ENCODE measurements around the gene CDH4.
"Not testable (repeated sequence)": the region's sequence is repeated elsewhere in the genome, so short reads cannot be mapped to it uniquely, and the experiment has no call there.

The CDH4 gene

DNA sequence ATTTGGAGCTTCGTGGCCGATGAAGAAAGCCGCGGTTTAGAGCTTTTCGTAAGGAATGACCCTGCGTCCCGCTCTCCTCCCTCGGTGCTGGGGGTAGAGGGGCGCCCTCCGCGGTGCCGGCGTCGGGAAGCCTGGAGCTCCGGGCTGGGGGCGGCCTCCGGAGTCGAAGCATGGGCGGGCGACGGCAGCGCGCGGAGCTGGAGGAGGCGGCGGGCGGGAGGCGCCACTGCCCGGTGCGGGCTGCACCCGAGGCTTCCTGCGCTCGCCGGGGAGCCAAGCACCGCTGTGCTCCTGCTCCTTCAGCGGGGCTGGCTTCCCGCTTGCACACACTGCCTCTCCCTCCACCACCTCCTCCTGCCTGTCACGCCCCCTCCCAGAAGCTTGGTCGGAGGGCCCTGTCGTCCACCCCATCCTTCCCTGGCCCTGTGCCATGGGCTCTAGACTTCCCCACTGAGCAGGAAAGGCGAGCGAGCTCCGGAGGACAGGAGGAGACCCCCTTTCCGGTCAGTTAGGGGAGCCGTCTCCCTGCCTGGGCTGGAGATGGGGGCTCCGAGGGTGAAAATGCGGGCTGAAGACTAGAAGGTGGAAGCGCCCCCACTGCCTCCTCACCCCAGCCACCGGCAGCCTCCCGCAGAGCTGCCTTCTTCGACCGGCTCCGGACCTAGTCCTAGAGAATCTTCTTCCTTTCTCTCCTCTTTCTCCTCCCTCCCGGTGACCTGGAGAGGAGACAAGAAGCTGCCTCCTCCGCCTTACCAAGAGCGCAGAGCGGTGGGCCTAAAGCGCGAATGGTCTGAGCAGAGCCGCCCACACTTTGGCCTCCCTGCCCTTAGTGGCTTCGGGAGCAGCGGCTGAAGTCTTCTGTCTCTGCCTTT is 1.8 kb downstream of the CDH4 start:
- no peak for DNase-seq (ENCODE audit: low spot score)

- no peak for DNase-seq (ENCODE audit: low spot score)
Observed at GRCh38 chr20:61254881-61255626, 3.0 kb downstream of the CDH4 start.

DNA sequence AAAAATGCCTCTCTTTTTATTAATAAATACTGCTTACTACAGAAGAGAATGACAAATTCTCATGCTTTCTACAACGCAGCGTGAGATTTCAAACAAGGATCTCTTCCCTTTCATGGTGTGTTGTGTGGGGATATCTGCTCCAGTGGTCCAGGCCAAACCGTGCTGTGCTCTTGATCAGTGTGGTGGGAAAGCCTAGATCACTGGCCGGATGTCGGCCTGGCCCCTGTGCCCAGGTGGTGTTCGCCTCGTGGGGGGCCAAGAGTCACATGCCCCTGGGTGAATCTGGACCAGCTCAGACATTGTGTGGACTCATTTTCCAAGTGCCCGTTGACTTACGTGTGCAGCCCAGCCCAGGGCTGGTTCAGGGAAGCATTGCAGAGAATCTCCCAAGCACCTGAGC is 4.3 kb downstream of the CDH4 start:
- DNase-seq (ENCODE audit: low spot score) = no peak

DNA sequence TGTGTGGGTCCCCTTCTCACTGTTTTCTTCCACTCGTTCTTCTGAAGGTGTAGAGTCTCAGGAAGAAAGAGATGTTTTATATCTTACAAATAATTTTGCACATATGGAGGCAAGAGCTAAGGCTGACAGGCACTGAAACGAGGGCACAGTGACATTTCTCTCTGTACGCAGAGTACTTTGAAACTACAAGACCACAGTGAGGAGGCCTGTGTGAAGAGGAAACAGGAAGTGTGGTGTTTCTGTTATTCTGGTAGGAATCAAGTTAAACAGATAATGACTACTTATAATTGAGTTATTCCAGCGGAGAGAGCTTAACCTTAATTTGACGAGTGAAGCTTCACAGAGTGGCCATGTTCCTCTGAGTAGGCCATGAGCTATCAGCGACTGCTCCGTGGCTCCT is 4.8 kb downstream of the CDH4 start:
- DNase-seq (ENCODE audit: low spot score) = no peak

GRCh38 chr20:61257611-61258010 is 5.5 kb downstream of the CDH4 start:
- DNase-seq (ENCODE audit: low spot score) = no peak

GRCh38 chr20:61259741-61260140 is 7.7 kb downstream of the CDH4 start:
- no peak for DNase-seq (ENCODE audit: low spot score)

DNA sequence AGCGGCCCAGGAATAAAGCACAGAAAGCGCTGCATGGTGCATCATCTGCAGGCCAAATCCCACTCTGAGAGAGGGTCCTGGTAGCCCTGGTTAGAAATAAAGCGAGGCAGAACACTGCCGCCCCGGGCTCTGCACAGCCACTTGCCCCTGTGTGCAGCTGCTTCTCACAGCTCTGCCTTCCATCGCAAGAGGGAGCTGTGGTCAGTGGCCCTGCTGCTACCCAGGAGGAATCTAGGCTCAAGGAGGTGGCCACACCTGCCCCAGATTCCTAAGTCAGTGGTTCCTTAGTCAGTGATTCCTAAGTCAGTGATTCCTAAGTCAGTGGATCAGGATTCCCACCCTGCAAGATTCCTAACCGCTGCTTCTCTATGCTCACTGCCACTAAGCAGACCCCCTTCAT is 8.8 kb downstream of the CDH4 start:
- DNase-seq (ENCODE audit: low spot score) = no peak

DNA sequence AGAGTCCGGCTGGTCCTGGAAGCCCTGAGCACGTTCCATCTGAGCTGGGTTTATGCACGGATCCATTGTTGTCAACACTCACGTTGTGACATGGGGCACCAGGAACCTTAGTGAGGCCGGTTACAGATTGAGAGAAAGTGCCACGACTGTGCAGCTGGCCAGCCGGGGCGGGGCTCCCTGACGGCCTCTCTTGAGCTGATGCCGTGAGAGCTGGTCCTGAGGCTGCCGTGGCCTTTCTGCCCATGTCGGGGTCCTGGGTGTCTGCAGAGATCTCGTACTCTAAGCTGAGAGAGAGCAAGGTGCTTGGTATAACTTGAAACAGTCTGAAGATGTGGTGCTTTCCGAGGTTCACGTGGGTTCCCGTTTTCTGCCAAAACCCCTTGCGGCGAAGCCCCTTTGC is 10.0 kb downstream of the CDH4 start:
- no peak for DNase-seq (ENCODE audit: low spot score)

DNA sequence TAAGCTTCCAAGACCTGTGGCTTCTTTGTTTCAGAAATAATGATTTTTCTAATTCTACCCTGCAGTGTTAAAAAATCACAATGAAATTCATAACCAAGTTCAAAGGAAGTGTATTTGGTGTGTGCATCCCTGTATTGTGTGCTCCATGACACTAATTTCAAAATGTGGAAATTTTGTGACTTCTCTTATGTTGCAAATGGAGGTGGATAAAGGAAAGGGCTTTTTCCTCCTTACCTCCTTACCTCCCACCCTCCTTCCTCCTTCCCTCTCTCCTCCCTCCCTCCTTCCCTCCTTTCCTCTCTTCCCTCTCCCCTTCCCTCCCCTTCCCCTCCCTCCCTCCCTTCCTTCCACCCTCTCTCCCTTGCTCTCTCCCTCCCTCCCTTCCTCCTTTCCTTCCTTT is 10.5 kb downstream of the CDH4 start:
- DNase-seq (ENCODE audit: low spot score) = no peak

DNA sequence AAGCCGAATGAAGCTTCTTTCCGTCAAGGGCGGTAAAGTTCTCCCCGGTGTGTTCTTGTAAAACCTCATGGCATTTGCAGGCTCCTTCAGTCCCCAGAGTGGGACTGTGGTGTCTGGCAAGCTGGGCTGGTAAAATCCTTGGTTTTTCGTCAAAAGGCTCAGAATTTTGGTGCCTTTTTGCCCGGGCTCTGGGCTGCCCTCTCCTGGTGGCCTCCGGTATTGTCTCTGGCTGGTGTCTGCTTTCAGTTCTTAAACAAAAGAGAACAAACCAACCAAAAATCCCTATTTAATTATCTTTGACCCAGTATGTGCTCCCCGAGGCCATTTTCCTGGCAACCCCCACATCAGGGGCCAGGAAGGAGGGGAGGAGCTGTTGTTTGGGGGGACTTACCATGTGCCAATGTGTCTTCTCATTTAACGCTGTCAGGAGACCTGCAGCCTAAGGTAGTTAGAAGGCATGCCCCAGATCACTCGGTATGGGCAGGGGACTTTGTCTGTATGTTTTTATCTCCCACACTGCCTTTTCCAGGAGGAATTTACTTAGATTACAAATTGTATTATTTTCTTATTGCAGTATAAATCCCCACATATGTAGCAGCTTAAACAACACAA is 11.1 kb downstream of the CDH4 start:
- no peak for DNase-seq (ENCODE audit: low spot score)

- DNase-seq (ENCODE audit: low spot score) = no peak
Observed at GRCh38 chr20:61263938-61264337, 11.9 kb downstream of the CDH4 start.

DNA sequence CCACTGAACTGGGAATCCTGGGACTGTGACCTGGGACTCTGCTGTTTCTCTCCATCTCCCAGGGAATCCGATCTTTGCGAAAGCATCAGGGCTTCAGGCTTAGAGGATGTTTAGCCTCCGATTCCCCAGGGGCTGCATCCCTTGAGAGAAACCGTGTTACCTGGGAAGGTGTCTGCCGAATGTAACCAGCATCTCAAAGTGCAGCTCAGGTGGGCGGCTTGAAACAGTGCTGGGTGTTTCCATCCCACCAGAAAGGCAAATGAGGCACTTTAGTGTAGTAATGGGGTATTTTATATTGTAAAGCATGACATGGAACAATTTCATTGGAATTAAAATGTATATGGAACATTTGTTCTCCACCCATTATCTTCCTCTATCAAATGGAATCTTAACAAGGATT is 15.2 kb downstream of the CDH4 start:
- no peak for DNase-seq (ENCODE audit: low spot score)

DNA sequence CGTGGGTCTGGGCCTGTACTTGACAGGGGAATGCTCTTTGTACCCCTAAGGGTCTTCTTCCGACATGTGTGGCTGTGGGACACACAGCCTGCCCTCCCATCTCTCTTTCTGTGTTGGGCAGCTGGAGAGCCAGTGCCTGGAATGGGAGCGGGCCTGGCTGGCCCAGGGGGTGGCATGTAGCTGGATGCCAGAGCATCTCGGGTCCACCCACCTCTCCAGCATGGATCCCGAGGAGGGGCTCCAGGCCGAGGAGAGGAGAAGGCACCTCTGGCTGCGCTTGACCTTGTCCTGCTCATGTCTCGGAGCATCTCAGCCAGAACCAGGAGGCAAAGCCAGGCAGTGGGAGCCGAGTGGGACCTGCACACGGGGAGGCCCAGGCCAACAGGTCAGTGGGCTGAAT is 16.0 kb downstream of the CDH4 start:
- no peak for DNase-seq (ENCODE audit: low spot score)

DNA sequence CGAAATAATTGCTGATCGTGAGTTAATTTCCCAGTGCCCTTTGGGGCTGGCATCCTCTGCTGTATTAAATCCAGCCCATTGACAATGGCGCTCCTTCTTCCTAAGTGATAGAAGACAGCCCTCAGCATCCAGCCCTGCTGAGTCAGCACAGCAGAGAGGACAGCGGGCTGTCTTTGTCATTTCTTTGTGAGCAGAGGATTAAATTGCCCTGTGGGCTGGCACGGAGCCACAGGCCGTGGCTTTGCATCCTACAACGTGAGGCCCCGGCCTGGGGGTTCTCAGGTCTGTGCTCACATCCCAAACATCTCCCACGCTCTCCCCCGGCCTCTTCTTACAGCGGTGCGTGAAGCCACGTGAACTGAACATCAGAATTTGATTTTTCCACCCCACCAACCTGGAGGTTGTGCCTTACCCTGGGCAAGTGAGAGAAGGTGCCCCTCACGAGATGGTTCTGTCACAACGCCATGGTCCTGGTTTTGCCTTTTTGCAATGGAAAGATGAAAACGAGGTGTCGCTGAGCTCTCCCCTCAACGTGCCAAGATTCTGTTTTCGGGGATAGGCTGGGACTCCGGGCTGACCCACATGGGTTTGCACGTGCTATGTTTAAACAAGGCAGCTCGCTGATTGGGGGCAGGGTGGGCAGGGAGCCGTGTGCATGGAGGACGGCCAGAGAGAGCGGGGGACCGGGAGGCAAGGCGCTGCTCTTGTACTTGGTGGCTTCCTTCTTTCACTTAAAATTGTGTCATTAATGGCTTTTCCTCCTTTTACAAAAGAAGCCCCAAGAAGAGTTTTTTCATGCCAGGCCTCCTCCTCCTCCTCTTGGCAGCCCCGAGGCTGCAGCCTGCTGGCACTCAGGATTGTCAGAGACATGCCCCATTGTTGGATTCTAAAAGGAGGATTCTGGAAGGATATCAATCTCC is 19.5 kb downstream of the CDH4 start:
- no peak for DNase-seq (ENCODE audit: low spot score)

- not testable (repeated sequence) for DNase-seq (ENCODE audit: low spot score)
Observed at GRCh38 chr20:61273024-61273423, 21.0 kb downstream of the CDH4 start.

- not testable (repeated sequence) for DNase-seq (ENCODE audit: low spot score)
Observed at GRCh38 chr20:61273666-61274065, 21.6 kb downstream of the CDH4 start.

- DNase-seq (ENCODE audit: low spot score) = no peak
Observed at GRCh38 chr20:61274326-61274725, 22.3 kb downstream of the CDH4 start.

GRCh38 chr20:61278296-61278695 is 26.2 kb downstream of the CDH4 start:
- DNase-seq (ENCODE audit: low spot score) = no peak

DNA sequence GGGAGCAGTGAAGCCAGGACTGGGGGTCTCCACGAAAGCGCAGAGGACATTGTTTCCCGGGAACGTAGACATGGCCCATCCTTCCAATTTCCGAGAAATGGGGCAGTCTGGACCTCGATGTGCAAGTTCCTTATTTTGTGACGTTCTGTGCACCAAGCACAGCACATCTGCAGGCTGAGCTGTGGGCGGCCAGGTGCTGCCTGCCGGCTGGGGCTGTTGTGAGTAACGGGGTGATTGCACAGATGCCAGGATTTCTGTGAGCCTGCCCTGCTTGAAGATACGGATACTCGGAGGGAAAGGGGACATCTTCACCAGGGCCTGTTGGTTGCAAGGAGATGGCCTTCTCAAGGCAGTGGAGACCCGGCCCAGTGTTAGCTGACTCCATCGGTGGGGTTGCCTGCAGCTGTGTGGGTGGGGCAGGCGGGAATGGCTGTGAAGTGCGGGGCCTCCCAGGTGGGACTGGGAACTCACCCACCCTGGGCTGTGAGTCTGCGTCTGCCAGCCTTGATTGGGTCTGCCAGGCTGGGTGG is 27.6 kb downstream of the CDH4 start:
- DNase-seq (ENCODE audit: low spot score) = no peak

- no peak for DNase-seq (ENCODE audit: low spot score)
Observed at GRCh38 chr20:61280217-61280980, 28.3 kb downstream of the CDH4 start.

DNA sequence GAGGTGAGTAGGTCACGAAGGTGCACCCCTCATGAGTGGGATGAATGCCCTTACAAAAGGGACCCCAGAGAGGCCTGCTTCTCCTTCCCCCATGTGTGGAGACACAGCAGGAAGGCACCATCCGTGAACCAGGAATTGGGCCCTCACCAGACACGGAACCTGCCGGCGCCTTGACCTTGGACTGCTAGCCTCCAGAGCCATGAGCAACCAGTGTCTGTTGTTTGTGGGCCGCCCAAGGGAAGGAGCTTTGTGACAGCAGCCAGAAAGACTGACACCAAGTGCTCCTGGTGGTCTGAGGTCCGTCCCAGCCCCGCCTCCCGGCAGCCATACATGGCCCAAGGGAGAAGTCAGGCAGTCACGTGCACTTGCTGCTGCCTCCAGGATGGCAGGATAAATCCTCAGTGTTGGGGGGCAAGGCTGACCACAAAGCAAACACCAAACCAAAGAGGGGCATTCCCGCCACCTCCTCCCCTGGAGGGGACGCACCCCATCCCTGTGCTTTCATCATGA is 29.3 kb downstream of the CDH4 start:
- no peak for DNase-seq (ENCODE audit: low spot score)
